Measurements from ENCODE around the gene TFRC. TPM values are rescaled to one million over a fixed set of nuclear protein-coding genes. Genes with fewer than 3 reads are reported as not detected.

TFRC gene
- polyA plus RNA-seq, 1 experiment, result 155 TPM

- Histone ChIP-seq H3K27me3 (ENCODE audit: control insufficient read depth, insufficient read depth, low read length) (peaks cover 30% of the 10 kb centered on the region), H3K27ac (ENCODE audit: low read depth, low read length) (no peak overlapping the region), H3K4me3 (ENCODE audit: low read depth, low read length) (no peak overlapping the region), H3K9me3 (ENCODE audit: control insufficient read depth, insufficient read depth, low read length) (peaks cover 4% of the 10 kb centered on the region; the same call in 1 of the 2 replicates)
- ChIA-PET POLR2A (interaction anchor here (1.0 kb wide), 1 partner anchor 59 kb away, joined by 4 read pairs; no protein-coding TSS in a partner anchor), CTCF (no interaction called here)
- TF ChIP-seq, protein P1, sequence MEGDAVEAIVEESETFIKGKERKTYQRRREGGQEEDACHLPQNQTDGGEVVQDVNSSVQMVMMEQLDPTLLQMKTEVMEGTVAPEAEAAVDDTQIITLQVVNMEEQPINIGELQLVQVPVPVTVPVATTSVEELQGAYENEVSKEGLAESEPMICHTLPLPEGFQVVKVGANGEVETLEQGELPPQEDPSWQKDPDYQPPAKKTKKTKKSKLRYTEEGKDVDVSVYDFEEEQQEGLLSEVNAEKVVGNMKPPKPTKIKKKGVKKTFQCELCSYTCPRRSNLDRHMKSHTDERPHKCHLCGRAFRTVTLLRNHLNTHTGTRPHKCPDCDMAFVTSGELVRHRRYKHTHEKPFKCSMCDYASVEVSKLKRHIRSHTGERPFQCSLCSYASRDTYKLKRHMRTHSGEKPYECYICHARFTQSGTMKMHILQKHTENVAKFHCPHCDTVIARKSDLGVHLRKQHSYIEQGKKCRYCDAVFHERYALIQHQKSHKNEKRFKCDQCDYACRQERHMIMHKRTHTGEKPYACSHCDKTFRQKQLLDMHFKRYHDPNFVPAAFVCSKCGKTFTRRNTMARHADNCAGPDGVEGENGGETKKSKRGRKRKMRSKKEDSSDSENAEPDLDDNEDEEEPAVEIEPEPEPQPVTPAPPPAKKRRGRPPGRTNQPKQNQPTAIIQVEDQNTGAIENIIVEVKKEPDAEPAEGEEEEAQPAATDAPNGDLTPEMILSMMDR (IDR thresholded peaks at IDR 0.05; ENCODE audit: low read depth, low read length), result no peak
- no peak for DNase-seq (ENCODE audit: low read depth, low spot score)
Observed at GRCh38 chr3:195999896-196000295, 82.0 kb downstream of the TFRC start.

Small RNA genes within 50 kb of the gene (small RNA-seq; reads per million reads assigned to genes)
- not detected for gene RNU7-18P (ENCODE audit: insufficient read length, low read depth)

Other genes starting within 250 kb of the TFRC start
- 2.7 and 4.4 TPM in 2 replicates for gene TNK2, start 173.5 kb downstream of the TFRC start, polyA plus RNA-seq (2011; rRNA removed)
- gene ZDHHC19, start 129.3 kb upstream of the TFRC start, polyA plus RNA-seq (2011; rRNA removed), result not detected in 2 replicates
- not detected in 2 replicates for gene SLC51A, start 134.4 kb upstream of the TFRC start, polyA plus RNA-seq (2011; rRNA removed)
- gene PCYT1A, start 205.6 kb upstream of the TFRC start, polyA plus RNA-seq (2011; rRNA removed), result 71.4 and 76.6 TPM in 2 replicates
- gene DYNLT2B, start 236.2 kb upstream of the TFRC start, polyA plus RNA-seq (2011; rRNA removed), result 7.9 and 9.8 TPM in 2 replicates

Measured in AG04450 (cell line).